CD4-positive, CD25-positive, alpha-beta regulatory T cell (primary cell): Measurements from ENCODE around the gene NME5. TPM values are rescaled to one million over a fixed set of nuclear protein-coding genes. Genes with fewer than 3 reads are reported as not detected.

Experiments
- ATAC-seq, 2 donors: fragments of 150-1000 bp; cut with Tn5 transposase; one replicate each; pipeline ENCODE4 v1.10.0; 2021; ENCODE audit warnings: low read depth in 2 of 2, moderate number of reproducible peaks in 2 of 2, moderate library complexity in 1 of 2
- DNase-seq, 3 donors: peaks; one replicate each; pipeline versions ENCODE4 v3.0.0 to v3.0.0-alpha.2; 2012 to 2022; ENCODE audit warnings: mixed read lengths in 1 of 3
- H3K27ac ChIP-seq: one replicate; pipeline ENCODE4 v1.7.0; 2013; ENCODE audit warnings: mild to moderate bottlenecking, low read length; ENCODE audit not compliant: insufficient read depth, poor library complexity, severe bottlenecking
- H3K27me3 ChIP-seq: one replicate; pipeline ENCODE4 v1.7.0; 2013; ENCODE audit warnings: low read length; ENCODE audit not compliant: control insufficient read depth, insufficient read depth
- H3K36me3 ChIP-seq: one replicate; pipeline ENCODE4 v1.7.0; 2013; ENCODE audit warnings: mild to moderate bottlenecking, low read length, moderate library complexity; ENCODE audit not compliant: control insufficient read depth, insufficient read depth
- H3K4me1 ChIP-seq: 2 replicates; pipeline ENCODE4 v1.7.0; 2013; ENCODE audit warnings: mild to moderate bottlenecking, low read length; ENCODE audit not compliant: insufficient read depth, control insufficient read depth, poor library complexity, severe bottlenecking
- H3K4me3 ChIP-seq: one replicate; pipeline ENCODE4 v1.7.0; 2013; ENCODE audit warnings: low read depth, mild to moderate bottlenecking, low read length, moderate library complexity
- H3K9me3 ChIP-seq, 2 experiments: 1 replicate in 1 of 2; 2 replicates in 1 of 2; pipeline ENCODE4 v1.7.0; 2013; ENCODE audit warnings: low read length in 2 of 2, mild to moderate bottlenecking in 1 of 2, moderate library complexity in 1 of 2; ENCODE audit not compliant: control insufficient read depth in 2 of 2
- H3K27ac Mint-ChIP-seq, 3 donors: one replicate each; pipeline ENCODE4 v1.8.0; 2020 to 2022; ENCODE audit warnings: mild to moderate bottlenecking in 3 of 3, mixed read lengths in 3 of 3, moderate library complexity in 2 of 3
- H3K27me3 Mint-ChIP-seq: one replicate; pipeline ENCODE4 v1.8.0; 2022; ENCODE audit warnings: mild to moderate bottlenecking, mixed read lengths
- H3K36me3 Mint-ChIP-seq: one replicate; pipeline ENCODE4 v1.8.0; 2020; ENCODE audit warnings: mixed read lengths
- H3K4me1 Mint-ChIP-seq, 4 donors: one replicate each; pipeline ENCODE4 v1.8.0; 2020 to 2022; ENCODE audit warnings: mixed read lengths in 4 of 4, mild to moderate bottlenecking in 1 of 4
- H3K4me3 Mint-ChIP-seq, 4 donors: one replicate each; pipeline ENCODE4 v1.8.0; 2020 to 2022; ENCODE audit warnings: mild to moderate bottlenecking in 4 of 4, mixed read lengths in 4 of 4, moderate library complexity in 3 of 4
- H3K9me3 Mint-ChIP-seq, 7 donors: one replicate each; pipeline ENCODE4 v1.8.0; 2020 to 2022; ENCODE audit warnings: mixed read lengths in 7 of 7, mild to moderate bottlenecking in 3 of 7, moderate library complexity in 2 of 7
- polyA plus RNA-seq, 4 donors: library from polyadenylated mRNA; unstranded; fragments of 300-500 nt; fragmentation: Illumina TruSeq; gene quantifications; one replicate each; pipeline ENCODE4 v1.2.3, GENCODE V29; 2021
- total RNA-seq: library from RNA; stranded (reverse); gene quantifications from one replicate; pipeline ENCODE4 v1.2.3, GENCODE V29; 2022

The NME5 gene, protein sequence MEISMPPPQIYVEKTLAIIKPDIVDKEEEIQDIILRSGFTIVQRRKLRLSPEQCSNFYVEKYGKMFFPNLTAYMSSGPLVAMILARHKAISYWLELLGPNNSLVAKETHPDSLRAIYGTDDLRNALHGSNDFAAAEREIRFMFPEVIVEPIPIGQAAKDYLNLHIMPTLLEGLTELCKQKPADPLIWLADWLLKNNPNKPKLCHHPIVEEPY
- total RNA-seq (not detected), polyA plus RNA-seq (not detected)

DNA sequence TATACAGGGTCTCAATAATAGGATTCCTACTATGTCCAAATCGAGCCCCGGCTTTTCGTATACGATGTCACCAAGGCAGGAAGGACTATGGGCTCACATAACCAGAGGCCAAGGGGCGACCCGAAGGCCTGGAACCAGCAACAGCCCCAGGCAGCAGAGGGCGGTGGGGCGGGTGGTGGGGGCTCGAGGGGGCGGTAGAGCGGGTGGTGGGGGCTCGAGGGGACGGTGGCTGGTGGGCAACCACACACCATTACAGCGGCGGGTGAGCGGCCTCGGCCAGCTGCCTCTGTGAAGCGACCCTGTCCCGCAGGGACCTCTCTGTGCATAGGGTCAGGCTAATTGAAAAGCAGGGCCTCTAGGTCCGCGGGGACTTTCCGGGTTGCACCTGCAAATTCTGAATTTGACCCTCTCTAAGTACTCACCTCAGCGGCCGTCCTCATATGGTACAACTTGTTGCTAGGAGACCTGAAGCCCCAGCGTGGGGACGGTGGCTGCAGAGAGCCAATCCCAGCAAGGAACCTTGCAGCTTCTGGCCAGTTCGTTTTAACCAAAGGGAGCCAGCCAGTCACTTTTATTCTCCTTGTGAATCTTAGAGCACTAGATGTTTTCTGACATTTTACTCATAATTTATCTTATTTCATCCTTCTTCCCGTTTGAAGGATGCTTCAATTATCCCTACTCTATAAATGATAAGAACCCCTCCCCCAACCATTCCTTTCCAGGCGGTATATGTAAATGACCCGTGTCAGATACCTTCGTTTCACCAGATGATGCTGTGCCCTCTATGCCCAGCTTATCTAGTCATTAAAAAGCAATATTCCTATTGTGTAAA is at the start of gene NME5:
Gene NME5 (minus strand): TSS at position 480 of the 832 bp plus-strand sequence. CDS start 648 bp downstream, outside the sequence.
- ATAC-seq (no peak), DNase-seq (no peak)
- Histone ChIP-seq H3K27me3 (peaks cover 5% of the 10 kb centered on the region), H3K9me3 (no peaks in the 10 kb centered on the region), H3K4me1 (no peaks in the 10 kb centered on the region), H3K36me3 (no peaks in the 10 kb centered on the region), H3K27ac (no peak within 1 kb of the TSS), H3K4me3 (no peak within 1 kb of the TSS)
- peaks cover 39% of the 10 kb centered on the region for H3K27me3 Mint-ChIP-seq
- H3K27ac Mint-ChIP-seq, result no peak within 1 kb of the TSS
- peak within 1 kb of the TSS in 1 of 4 donors; percentile 18 for H3K4me3 Mint-ChIP-seq
- H3K36me3 Mint-ChIP-seq, result no peaks in the 10 kb centered on the region
- peaks cover 0 to 1% (median 0%) of the 10 kb centered on the region in 7 donors for H3K9me3 Mint-ChIP-seq
- no peaks in the 10 kb centered on the region for H3K4me1 Mint-ChIP-seq

DNA sequence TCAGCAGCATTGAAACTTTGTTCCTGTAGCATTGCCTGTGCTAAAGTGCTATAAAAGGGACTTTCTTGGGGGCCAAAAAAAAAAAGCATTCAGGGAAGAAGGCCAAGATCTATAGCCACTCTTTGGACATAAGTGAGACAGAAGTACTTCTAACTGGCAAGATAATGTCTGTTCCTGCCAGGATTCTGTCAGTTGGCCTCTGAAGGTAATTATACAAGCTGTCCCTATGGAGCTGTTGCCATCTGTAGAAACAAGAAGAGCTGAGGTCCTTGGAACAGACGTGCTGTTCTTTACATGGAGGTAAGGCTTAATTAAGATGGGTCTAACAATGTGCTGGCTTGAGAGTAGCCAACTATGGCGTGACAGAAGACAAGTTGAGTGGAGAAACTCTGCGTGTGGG is 49.4 kb upstream of the NME5 start:
- H3K27ac Mint-ChIP-seq, result peak overlapping the region in 1 of 3 donors; percentile 9
- H3K4me3 Mint-ChIP-seq, result no peak overlapping the region
- Histone ChIP-seq H3K9me3 (no peaks in the 10 kb centered on the region), H3K4me3 (no peak overlapping the region), H3K27ac (no peak overlapping the region), H3K4me1 (no peaks in the 10 kb centered on the region), H3K27me3 (no peaks in the 10 kb centered on the region), H3K36me3 (peaks cover 71% of the 10 kb centered on the region)
- DNase-seq (no peak), ATAC-seq (no peak)
- peaks cover 16% of the 10 kb centered on the region for H3K36me3 Mint-ChIP-seq
- no peaks in the 10 kb centered on the region for H3K27me3 Mint-ChIP-seq
- H3K4me1 Mint-ChIP-seq, result no peaks in the 10 kb centered on the region
- H3K9me3 Mint-ChIP-seq, result no peaks in the 10 kb centered on the region

DNA sequence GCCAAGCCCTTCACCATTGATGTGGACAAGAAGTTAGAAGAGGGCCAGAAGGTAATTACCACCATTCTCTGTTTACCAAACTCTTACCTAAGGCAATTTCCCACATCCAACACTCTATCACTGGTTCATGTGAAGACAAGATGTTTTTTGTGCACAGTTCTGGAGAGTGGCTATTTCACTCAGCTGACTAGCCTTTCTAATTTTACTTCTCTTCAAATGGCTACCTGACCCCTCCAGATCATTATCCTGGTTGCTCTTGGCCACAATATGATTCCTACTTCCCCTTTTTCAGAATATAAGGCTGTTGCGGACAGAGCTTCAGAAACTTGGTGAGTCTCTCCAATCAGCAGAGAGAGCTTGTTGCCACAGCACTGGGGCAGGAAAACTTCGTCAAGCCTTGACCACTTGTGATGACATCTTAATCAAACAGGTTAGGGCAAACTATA is 46.8 kb upstream of the NME5 start:
- no peaks in the 10 kb centered on the region for H3K4me1 ChIP-seq
- H3K36me3 Mint-ChIP-seq, result peaks cover 6% of the 10 kb centered on the region
- no peak overlapping the region for H3K4me3 Mint-ChIP-seq
- H3K4me3 ChIP-seq, result no peak overlapping the region
- no peak for ATAC-seq
- H3K27me3 Mint-ChIP-seq, result no peaks in the 10 kb centered on the region
- H3K27me3 ChIP-seq, result no peaks in the 10 kb centered on the region
- peaks cover 47% of the 10 kb centered on the region for H3K36me3 ChIP-seq
- no peaks in the 10 kb centered on the region for H3K9me3 Mint-ChIP-seq
- peaks cover 0 to 4% (median 0%) of the 10 kb centered on the region in 4 donors for H3K4me1 Mint-ChIP-seq
- H3K27ac ChIP-seq, result no peak overlapping the region
- no peak for DNase-seq
- peak overlapping the region in 2 of 3 donors; percentile 48 to 64 for H3K27ac Mint-ChIP-seq
- no peaks in the 10 kb centered on the region for H3K9me3 ChIP-seq

DNA sequence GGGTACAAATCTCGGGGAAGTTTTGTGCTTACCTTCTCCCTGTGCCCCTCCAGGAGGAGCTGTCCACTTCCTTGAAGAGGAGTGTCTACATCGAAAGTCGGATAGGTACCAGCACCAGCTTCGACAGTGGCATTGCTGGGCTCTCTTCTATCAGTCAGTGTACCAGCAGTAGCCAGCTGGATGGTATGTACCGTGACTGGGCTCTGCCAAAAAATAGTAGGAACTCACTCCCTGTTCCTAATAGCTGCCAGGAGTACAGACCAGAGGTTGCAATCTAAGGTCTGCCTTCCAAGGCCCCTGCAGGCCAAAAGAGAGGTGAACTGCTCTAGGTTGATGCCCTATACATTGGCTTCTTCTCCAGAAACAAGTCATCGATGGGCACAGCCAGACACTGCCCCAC is 43.6 kb upstream of the NME5 start:
- DNase-seq, result no peak
- H3K4me1 ChIP-seq, result peaks cover 15% of the 10 kb centered on the region
- no peaks in the 10 kb centered on the region for H3K9me3 Mint-ChIP-seq
- H3K9me3 ChIP-seq, result no peaks in the 10 kb centered on the region
- no peaks in the 10 kb centered on the region for H3K36me3 Mint-ChIP-seq
- H3K27me3 ChIP-seq, result no peaks in the 10 kb centered on the region
- no peak for ATAC-seq
- peaks cover 0 to 8% (median 2%) of the 10 kb centered on the region in 4 donors for H3K4me1 Mint-ChIP-seq
- no peak overlapping the region for H3K27ac Mint-ChIP-seq
- no peak overlapping the region for H3K4me3 ChIP-seq
- peaks cover 21% of the 10 kb centered on the region for H3K36me3 ChIP-seq
- H3K27me3 Mint-ChIP-seq, result no peaks in the 10 kb centered on the region
- no peak overlapping the region for H3K27ac ChIP-seq
- no peak overlapping the region for H3K4me3 Mint-ChIP-seq

DNA sequence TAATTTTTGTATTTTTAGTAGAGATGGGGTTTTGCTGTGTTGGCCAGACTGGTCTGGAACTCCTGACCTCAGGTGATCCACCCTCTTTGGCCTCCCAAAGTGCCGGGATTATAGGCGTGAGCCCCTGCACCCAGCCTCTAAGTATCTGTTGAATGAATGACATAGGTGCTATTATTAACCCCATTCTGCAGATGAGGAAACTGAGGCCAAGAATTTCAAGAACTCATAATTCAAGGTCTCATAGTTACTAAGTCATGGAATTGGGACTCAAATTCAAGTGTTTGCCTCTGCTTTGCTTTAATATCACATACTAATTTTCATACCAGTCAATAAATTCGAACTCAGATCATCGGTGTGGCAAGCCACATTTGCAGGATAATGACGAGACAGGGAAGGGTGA is 41.6 kb upstream of the NME5 start:
- H3K9me3 ChIP-seq, result no peaks in the 10 kb centered on the region
- DNase-seq (no peak), ATAC-seq (no peak)
- H3K27me3 ChIP-seq, result no peaks in the 10 kb centered on the region
- H3K4me3 Mint-ChIP-seq, result no peak overlapping the region
- H3K9me3 Mint-ChIP-seq, result no peaks in the 10 kb centered on the region
- no peaks in the 10 kb centered on the region for H3K27me3 Mint-ChIP-seq
- H3K36me3 ChIP-seq, result peaks cover 9% of the 10 kb centered on the region
- H3K27ac ChIP-seq, result no peak overlapping the region
- H3K27ac Mint-ChIP-seq, result no peak overlapping the region
- H3K36me3 Mint-ChIP-seq, result no peaks in the 10 kb centered on the region
- peaks cover 27% of the 10 kb centered on the region for H3K4me1 ChIP-seq
- H3K4me3 ChIP-seq, result no peak overlapping the region
- peaks cover 5 to 8% (median 6%) of the 10 kb centered on the region in 4 donors for H3K4me1 Mint-ChIP-seq

DNA sequence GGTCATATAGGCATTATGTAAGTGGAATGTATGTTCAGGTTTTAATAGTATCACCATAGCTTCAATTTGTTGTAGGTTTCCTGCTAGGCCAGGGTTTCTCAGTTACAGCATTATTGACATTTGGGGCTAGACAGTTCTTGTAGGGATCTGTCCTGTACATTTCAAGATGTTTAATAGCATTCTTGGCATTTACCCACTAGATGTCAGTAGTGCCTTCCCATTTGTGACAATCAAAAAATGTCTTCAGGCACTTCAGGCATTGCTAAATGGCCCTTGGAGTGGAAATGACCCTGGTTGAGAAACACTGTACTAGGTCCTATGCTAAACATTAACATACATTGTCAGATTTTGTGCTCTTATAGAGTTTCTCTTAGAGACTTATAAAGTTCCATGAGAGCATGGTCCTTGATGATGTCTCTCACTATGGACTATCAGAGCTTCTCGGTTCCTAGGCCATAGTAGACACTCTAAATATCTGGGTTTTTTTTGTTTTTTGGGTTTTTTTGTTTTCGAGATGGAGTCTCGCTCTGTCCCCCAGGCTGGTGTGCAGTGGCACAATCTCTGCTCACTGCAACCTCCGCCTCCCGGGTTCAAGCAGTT is 41.1 kb upstream of the NME5 start:
- H3K27me3 ChIP-seq, result no peaks in the 10 kb centered on the region
- no peak for ATAC-seq
- H3K9me3 Mint-ChIP-seq, result no peaks in the 10 kb centered on the region
- peaks cover 9% of the 10 kb centered on the region for H3K36me3 ChIP-seq
- no peaks in the 10 kb centered on the region for H3K27me3 Mint-ChIP-seq
- H3K4me1 ChIP-seq, result peaks cover 27% of the 10 kb centered on the region
- DNase-seq, result peak in 2 of 3 donors; percentile 48 to 81
- peaks cover 6 to 8% (median 7%) of the 10 kb centered on the region in 4 donors for H3K4me1 Mint-ChIP-seq
- H3K4me3 ChIP-seq, result no peak overlapping the region
- no peak overlapping the region for H3K27ac Mint-ChIP-seq
- peaks cover under 1% of the 10 kb centered on the region for H3K36me3 Mint-ChIP-seq
- H3K9me3 ChIP-seq, result no peaks in the 10 kb centered on the region
- H3K27ac ChIP-seq, result no peak overlapping the region
- no peak overlapping the region for H3K4me3 Mint-ChIP-seq

DNA sequence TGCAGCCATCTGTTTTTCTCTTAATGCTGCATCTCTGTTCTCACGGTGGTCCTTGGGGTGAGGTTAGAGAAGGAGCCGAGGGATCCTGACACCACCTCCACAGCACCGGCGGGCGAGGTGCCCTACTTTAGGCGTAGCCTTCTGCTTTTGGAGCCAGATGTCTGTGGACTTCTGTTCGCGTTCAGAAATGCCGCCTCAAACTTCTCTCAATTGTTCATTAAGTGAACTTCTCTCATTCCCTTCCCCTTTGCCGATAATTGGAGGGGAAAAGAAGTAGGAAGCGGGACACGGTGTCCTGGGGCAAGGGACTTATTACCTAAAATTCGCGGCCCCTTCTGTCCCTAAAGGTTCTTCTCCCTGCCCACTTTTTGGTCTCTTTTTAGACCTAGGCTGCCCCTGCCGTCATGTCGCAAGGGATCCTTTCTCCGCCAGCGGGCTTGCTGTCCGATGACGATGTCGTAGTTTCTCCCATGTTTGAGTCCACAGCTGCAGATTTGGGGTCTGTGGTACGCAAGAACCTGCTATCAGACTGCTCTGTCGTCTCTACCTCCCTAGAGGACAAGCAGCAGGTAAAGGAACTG is 40.1 kb upstream of the NME5 start:
- Histone ChIP-seq H3K4me3 (peak overlapping the region; percentile 100), H3K27ac (no peak overlapping the region), H3K9me3 (no peaks in the 10 kb centered on the region), H3K36me3 (peaks cover 14% of the 10 kb centered on the region), H3K4me1 (peaks cover 27% of the 10 kb centered on the region), H3K27me3 (no peaks in the 10 kb centered on the region)
- Mint-ChIP-seq H3K9me3 (no peaks in the 10 kb centered on the region), H3K4me3 (no peak overlapping the region), H3K27ac (no peak overlapping the region), H3K4me1 (peaks cover 6 to 10% (median 7%) of the 10 kb centered on the region in 4 donors), H3K36me3 (peaks cover 4% of the 10 kb centered on the region), H3K27me3 (no peaks in the 10 kb centered on the region)
- ATAC-seq (no peak), DNase-seq (peak in 1 of 3 donors; percentile 19)
